HG02759 (cell line): ENCODE results near the gene LRP5.
"Not testable (repeated sequence)": the region's sequence is repeated elsewhere in the genome, so short reads cannot be mapped to it uniquely, and the experiment has no call there.

Experiments used
- ATAC-seq: cut with Tn5 transposase; IDR thresholded peaks from one replicate; pipeline ENCODE4 v1.9.1; 2021; ENCODE audit warnings: mild to moderate bottlenecking, moderate library complexity; ENCODE audit not compliant: unreplicated experiment

The LRP5 gene

DNA sequence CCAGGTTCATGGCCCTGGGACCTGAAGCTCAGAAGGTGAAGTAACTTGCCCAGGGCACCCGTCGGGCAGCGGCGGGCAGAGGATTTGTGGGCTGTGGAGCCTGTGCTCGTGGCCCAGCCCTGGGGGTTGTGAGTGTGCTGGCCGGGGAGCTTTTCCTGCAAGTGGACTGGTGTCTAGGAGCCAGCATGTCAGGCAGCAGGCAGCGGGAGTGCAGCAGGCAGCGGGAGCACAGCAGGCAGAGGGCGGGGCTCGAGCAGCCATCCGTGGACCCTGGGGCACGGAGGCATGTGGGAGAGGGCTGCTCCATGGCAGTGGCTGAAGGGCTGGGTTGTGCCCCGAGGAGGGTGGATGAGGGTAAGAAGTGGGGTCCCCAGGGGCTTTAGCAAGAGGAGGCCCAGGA is 75.4 kb downstream of the LRP5 start:
- ATAC-seq, result no peak

DNA sequence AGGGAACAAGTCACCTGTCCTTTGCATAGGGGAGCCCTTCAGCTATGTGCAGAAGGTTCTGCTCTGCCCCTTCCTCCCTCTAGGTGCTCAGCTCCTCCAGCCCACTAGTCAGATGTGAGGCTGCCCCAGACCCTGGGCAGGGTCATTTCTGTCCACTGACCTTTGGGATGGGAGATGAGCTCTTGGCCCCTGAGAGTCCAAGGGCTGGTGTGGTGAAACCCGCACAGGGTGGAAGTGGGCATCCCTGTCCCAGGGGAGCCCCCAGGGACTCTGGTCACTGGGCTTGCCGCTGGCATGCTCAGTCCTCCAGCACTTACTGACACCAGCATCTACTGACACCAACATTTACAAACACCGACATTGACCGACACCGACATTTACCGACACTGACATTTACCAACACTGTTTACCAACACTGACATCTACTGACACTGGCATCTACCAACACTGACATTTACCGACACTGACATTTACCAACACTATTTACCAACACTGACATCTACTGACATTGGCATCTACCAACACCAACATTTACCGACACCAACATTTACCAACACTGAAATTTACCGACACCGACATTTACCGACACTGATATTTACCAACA is 76.3 kb downstream of the LRP5 start:
- ATAC-seq, result no peak

- ATAC-seq, result no peak
Measured at GRCh38 chr11:68390315-68390714, 77.9 kb downstream of the LRP5 start.

GRCh38 chr11:68392822-68393221 is 80.4 kb downstream of the LRP5 start:
- ATAC-seq, result no peak

GRCh38 chr11:68396516-68396915 is 84.1 kb downstream of the LRP5 start:
- ATAC-seq, result no peak

GRCh38 chr11:68397256-68397655 is 84.9 kb downstream of the LRP5 start:
- ATAC-seq, result no peak

DNA sequence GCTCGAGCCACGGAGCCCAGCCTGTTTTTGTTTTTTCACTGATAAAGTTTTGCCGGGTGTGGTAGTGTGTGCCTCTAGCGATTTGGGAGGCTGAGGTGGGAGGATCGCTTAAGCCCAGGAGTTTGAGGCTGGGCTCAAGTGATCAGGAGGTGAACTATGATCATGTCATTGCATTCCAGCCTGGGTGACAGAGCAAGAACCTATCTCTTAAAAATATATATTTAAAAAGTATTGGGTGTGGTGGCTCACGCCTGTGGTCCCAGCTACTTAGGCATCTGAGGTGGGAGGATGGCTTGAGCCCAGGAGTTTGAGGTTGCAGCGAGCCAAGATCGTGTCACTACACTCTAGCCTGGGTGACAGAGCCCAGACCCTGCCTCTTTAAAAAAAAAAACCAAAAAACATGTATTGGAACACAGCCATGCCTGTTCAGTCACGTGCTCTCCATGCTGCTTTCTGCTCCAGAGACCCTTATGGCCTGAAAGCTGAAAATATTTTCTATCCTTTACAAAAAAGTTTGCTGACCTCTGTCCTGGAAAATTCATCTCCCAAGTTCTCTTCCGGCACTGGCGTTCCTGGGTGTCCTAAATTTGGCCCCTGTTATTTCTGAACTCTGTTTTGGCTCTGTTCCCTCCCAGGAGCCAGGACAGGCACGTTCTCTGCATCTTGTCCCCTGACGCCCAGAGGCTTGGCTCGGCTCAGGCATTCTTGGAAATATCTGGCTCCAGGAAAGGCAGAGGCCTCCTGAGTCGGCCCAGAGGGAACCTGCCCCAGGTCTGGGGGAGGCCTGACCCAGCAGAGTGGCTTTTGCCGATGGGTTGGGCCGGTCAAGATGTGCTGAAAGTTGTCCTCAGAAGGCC is 86.8 kb downstream of the LRP5 start:
- ATAC-seq, result no peak

- no peak for ATAC-seq
Measured at GRCh38 chr11:68399916-68400315, 87.5 kb downstream of the LRP5 start.

DNA sequence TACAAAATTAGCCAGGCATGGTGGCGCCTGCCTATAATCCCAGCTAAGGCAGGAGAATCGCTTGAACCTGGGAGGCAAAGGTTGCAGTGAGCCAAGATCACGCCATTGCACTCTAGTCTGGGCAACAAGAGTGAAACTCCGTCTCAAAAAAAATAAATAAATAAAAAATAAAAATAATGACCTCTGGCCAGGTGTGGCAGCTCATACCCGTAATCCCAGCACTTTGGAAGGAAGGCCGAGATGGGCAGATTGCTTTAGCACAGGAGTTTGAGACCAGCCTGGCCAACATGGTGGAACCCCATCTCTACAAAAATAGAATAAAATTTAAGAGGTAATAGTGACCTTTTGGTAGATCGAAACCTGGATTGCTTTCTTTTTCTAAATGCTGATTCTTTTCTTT is 88.2 kb downstream of the LRP5 start:
- not testable (repeated sequence) for ATAC-seq

GRCh38 chr11:68401856-68402255 is 89.5 kb downstream of the LRP5 start:
- ATAC-seq, result no peak

DNA sequence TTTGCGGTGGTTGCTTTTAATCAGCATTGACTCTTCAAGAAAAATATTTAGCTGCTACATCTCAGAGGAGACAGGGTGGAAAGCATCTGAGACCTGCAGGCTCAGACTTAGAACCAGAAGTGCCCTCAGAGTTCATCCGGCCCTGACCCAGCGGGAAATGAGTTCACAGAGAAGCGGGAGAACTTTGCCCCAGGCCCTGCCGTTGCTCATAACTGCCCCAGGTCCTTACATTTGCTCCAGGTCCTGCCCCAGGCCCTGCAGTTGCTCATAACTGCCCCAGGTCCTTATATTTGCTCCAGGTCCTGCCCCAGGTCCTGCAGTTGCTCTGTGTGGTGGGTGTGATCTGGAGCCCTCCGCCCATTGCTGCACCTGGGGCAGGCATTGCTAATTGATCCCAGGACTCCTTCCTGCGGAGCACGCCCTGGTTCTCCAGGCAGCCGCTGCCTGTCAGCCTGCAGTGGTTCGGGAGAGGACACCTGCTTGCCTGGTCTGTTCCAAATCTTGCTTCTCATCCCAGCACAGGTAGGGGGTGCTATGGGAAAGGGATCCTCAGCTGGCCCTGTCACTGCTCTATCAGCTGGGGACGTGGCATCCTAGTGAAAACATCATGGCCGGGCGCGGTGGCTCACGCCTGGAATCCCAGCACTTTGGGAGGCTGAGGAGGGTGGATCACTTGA is 90.1 kb downstream of the LRP5 start:
- ATAC-seq, result no peak

GRCh38 chr11:68403424-68403823 is 91.0 kb downstream of the LRP5 start:
- no peak for ATAC-seq

- no peak for ATAC-seq
Measured at GRCh38 chr11:68403831-68404230, 91.4 kb downstream of the LRP5 start.

DNA sequence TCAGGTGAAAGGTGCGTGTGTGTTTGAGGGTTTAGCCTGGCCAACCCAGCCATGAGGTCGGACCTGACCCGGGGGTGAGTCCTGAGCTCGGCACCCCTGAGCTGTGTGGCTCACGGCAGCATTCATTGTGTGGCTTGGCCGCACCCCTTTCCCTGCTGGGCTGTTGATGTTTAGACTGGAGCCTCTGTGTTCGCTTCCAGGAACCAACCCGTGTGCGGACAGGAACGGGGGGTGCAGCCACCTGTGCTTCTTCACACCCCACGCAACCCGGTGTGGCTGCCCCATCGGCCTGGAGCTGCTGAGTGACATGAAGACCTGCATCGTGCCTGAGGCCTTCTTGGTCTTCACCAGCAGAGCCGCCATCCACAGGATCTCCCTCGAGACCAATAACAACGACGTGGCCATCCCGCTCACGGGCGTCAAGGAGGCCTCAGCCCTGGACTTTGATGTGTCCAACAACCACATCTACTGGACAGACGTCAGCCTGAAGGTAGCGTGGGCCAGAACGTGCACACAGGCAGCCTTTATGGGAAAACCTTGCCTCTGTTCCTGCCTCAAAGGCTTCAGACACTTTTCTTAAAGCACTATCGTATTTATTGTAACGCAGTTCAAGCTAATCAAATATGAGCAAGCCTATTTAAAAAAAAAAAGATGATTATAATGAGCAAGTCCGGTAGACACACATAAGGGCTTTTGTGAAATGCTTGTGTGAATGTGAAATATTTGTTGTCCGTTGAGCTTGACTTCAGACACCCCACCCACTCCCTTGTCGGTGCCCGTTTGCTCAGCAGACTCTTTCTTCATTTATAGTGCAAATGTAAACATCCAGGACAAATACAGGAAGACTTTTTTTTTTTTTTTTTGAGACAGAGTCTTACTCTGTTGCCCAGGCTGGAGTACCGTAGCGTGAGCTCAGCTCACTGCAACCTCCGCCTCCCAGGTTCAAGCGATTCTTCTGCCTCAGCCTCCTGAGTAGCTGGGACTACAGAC is 94.2 kb downstream of the LRP5 start:
- no peak for ATAC-seq

DNA sequence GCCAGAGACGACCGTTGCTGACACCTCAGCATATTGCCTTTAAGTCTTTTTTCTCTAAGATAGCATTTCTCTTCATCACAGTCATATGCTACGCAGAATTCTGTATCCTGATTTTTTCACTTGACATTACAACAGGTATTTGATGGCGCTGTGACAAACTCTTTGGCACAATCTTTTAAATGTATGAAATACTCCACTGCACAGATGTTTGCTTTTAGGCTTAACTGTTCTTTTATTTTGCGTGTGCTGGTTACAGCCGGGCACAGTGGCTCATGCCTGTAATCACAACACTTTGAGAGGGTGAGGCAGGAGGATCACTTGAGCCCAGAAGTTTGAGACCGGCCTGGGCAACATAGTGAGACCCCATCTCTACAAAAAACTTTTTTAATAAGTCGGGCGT is 96.1 kb downstream of the LRP5 start:
- no peak for ATAC-seq

GRCh38 chr11:68409748-68410344 is 97.5 kb downstream of the LRP5 start:
- ATAC-seq, result no peak

DNA sequence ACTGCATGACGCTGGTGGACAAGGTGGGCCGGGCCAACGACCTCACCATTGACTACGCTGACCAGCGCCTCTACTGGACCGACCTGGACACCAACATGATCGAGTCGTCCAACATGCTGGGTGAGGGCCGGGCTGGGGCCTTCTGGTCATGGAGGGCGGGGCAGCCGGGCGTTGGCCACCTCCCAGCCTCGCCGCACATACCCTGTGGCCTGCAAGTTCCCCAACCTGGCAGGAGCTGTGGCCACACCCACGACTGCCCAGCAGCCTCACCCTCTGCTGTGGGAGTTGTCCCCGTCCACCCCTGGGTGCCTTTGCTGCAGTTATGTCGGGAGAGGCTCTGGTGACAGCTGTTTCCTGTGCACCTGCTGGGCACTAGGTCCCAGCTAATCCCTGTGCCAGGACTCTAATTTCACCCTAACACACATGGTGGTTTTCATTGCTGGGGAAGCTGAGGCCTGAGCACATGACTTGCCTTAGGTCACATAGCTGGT is 99.2 kb downstream of the LRP5 start:
- no peak for ATAC-seq

DNA sequence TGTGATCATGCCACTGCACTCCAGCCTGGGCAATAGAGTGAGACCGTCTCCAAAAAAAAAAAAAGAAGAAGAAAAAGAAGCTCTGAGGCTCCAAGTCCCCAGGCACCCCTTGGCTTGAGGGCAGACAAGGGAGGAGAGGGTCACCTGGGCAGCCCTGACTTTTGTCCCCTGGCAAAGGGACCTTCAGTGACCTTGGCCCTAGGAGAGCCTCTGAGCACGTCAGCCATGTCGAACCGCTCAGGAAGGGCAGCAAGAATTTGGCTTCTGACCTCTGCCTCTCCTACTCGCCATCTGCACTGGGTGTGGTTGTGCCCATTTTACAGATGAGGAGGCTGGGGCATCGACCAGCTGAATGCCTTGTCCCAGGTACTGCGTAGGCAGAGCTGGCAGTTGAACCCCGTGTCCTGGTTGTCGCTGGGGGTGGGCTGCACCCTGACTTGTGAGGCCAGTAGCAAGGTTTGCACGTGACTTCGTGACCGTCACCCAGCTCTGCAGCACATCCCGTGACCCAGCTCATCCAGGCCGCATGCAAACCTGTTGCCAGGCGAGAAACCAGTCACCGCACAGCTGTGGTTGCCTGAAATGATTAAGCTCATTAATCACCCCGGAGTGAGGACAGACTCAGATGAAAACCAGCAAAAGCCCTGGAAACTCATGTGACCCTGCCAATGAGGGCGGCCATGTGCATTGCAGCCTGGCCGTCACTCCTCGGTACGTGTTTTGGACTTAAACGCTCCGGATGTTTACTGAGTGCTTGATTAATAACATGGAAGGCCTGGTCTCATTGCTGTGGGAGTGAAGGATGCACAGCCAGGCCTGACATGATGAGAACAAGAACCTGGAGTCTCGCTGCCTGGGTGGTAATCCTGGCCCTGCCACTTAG is 100.4 kb downstream of the LRP5 start:
- no peak for ATAC-seq

- no peak for ATAC-seq
Measured at GRCh38 chr11:68413591-68413999, 101.2 kb downstream of the LRP5 start.
